ENCODE data around the gene CD22.
"Not testable (repeated sequence)": the region's sequence is repeated elsewhere in the genome, so short reads cannot be mapped to it uniquely, and the experiment has no call there.

DNA sequence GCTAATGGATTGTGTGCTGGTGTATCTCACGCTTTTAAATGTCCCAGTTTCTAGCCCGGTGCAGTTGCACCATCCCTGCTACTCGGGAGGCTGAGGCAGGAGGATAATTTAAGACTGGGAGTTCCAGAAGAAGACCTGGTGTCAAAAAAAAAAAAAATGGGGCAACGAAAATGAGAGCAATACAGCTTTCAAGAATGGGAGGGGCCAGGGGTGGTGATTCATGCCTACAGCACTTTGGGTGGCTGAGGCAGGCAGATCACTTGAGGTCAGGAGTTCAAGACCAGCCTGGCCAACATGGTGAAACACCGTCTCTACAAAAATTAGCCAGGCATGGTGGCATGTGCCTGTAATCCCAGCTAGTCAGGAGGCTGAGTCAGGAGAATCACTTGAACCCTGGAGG, 42.9 kb upstream of the CD22 start:
- TF ChIP-seq, protein P1, sequence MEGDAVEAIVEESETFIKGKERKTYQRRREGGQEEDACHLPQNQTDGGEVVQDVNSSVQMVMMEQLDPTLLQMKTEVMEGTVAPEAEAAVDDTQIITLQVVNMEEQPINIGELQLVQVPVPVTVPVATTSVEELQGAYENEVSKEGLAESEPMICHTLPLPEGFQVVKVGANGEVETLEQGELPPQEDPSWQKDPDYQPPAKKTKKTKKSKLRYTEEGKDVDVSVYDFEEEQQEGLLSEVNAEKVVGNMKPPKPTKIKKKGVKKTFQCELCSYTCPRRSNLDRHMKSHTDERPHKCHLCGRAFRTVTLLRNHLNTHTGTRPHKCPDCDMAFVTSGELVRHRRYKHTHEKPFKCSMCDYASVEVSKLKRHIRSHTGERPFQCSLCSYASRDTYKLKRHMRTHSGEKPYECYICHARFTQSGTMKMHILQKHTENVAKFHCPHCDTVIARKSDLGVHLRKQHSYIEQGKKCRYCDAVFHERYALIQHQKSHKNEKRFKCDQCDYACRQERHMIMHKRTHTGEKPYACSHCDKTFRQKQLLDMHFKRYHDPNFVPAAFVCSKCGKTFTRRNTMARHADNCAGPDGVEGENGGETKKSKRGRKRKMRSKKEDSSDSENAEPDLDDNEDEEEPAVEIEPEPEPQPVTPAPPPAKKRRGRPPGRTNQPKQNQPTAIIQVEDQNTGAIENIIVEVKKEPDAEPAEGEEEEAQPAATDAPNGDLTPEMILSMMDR (IDR thresholded peaks at IDR 0.05; ENCODE audit: low read length), result not testable (repeated sequence)
- not testable (repeated sequence) for TF ChIP-seq EZH2phosphoT487 (IDR thresholded peaks at IDR 0.05; ENCODE audit: low read length); EZH2 (optimal IDR thresholded peaks at IDR 0.05; ENCODE audit: low read depth, low read length)
